Smooth muscle cell (in vitro differentiated cells): ENCODE data around the gene SRMS. TPM values are rescaled to one million over a fixed set of nuclear protein-coding genes. Genes with fewer than 3 reads are reported as not detected.

Source experiments
- DNase-seq: peaks from one replicate; lab custom pipeline; 2025; ENCODE audit not compliant: unreplicated experiment; lab: John Stamatoyannopoulos, UW
- H2AFZ ChIP-seq: fragments of 200-600 bp; sonication (generic); 2 replicates; pipeline ENCODE4 v1.6.0; 2016; ENCODE audit warnings: antibody characterized with exemption, low read depth, mild to moderate bottlenecking
- H3F3A ChIP-seq: fragments of 200-600 bp; sonication (generic); 2 replicates; pipeline ENCODE4 v1.6.0; 2017; ENCODE audit warnings: antibody characterized with exemption, low read depth
- H3K27ac ChIP-seq: fragments of 200-600 bp; sonication (generic); 2 replicates; pipeline ENCODE4 v1.5.1; 2016; ENCODE audit warnings: low read depth, mild to moderate bottlenecking
- H3K27me3 ChIP-seq: fragments of 200-600 bp; sonication (generic); 2 replicates; pipeline ENCODE4 v1.6.1; 2016; ENCODE audit warnings: low read depth, mild to moderate bottlenecking
- H3K36me3 ChIP-seq: fragments of 200-600 bp; sonication (generic); 2 replicates; pipeline ENCODE4 v1.5.1; 2016; ENCODE audit warnings: low read depth
- H3K4me1 ChIP-seq: fragments of 200-600 bp; sonication (generic); 2 replicates; pipeline ENCODE4 v1.5.1; 2016; ENCODE audit warnings: low read depth
- H3K4me2 ChIP-seq: fragments of 200-600 bp; sonication (generic); 2 replicates; pipeline ENCODE4 v1.6.0; 2016; ENCODE audit warnings: mild to moderate bottlenecking
- H3K4me3 ChIP-seq: fragments of 200-600 bp; sonication (generic); 2 replicates; pipeline ENCODE4 v1.5.1; 2016; ENCODE audit warnings: mild to moderate bottlenecking
- H3K79me2 ChIP-seq: fragments of 200-600 bp; sonication (generic); 2 replicates; pipeline ENCODE4 v1.6.0; 2016; ENCODE audit warnings: low read depth, mild to moderate bottlenecking
- H3K9ac ChIP-seq: fragments of 200-600 bp; sonication (generic); 2 replicates; pipeline ENCODE4 v1.6.0; 2016; ENCODE audit warnings: low read depth
- H3K9me3 ChIP-seq: fragments of 200-600 bp; sonication (generic); replicated peaks from 2 replicates; pipeline ENCODE4 v1.5.1; 2016; ENCODE audit warnings: low read depth
- H4K20me1 ChIP-seq: fragments of 200-600 bp; sonication (generic); 2 replicates; pipeline ENCODE4 v1.6.0; 2016; ENCODE audit warnings: low read depth
- WGBS: methylation state at CpG from one replicate; pipeline ENCODE4 v1.1.7; 2016; ENCODE audit warnings: low lambda C conversion rate; 5-methylcytosine and 5-hydroxymethylcytosine counted together
- polyA plus RNA-seq: library from polyadenylated mRNA; unstranded; fragments of >200 nt; fragmentation: Nextera tagmentation; extraction: Ambion mirVana; gene quantifications from 2 replicates; pipeline ENCODE4 v1.2.1, GENCODE V29; 2016
- total RNA-seq: library from RNA; depleted of rRNA; stranded (reverse); fragments of >200 nt; gene quantifications from 2 replicates; pipeline ENCODE4 v1.2.3, GENCODE V29; 2014
- TF ChIP-seq, protein P1 (sequence below): fragments of 200-600 bp; sonication (generic); IDR thresholded peaks from 2 replicates; pipeline ENCODE4 v1.5.1; 2017; ENCODE audit warnings: borderline replicate concordance, mild to moderate bottlenecking, antibody characterized with exemption; ENCODE audit not compliant: insufficient read depth, poor library complexity, severe bottlenecking

Gene SRMS
- total and polyA plus RNA-seq, 2 experiments from 2014 or later = not detected

- no peak overlapping the region for H3K4me3 ChIP-seq
- H3K36me3 ChIP-seq = no peaks in the 10 kb centered on the region
- WGBS = 98% methylated on average over 55 of the region's 55 CpGs
- H3K27ac ChIP-seq = no peak overlapping the region
- no peak overlapping the region for H3K9ac ChIP-seq
- H4K20me1 ChIP-seq = no peaks in the 10 kb centered on the region
- H3K4me2 ChIP-seq = no peak overlapping the region
- no peak for DNase-seq
- no peaks in the 10 kb centered on the region for H3F3A ChIP-seq
- H3K27me3 ChIP-seq = no peaks in the 10 kb centered on the region
- no peaks in the 10 kb centered on the region for H3K9me3 ChIP-seq
- no peaks in the 10 kb centered on the region for H3K4me1 ChIP-seq
- no peaks in the 10 kb centered on the region for H3K79me2 ChIP-seq
- TF ChIP-seq, protein P1, sequence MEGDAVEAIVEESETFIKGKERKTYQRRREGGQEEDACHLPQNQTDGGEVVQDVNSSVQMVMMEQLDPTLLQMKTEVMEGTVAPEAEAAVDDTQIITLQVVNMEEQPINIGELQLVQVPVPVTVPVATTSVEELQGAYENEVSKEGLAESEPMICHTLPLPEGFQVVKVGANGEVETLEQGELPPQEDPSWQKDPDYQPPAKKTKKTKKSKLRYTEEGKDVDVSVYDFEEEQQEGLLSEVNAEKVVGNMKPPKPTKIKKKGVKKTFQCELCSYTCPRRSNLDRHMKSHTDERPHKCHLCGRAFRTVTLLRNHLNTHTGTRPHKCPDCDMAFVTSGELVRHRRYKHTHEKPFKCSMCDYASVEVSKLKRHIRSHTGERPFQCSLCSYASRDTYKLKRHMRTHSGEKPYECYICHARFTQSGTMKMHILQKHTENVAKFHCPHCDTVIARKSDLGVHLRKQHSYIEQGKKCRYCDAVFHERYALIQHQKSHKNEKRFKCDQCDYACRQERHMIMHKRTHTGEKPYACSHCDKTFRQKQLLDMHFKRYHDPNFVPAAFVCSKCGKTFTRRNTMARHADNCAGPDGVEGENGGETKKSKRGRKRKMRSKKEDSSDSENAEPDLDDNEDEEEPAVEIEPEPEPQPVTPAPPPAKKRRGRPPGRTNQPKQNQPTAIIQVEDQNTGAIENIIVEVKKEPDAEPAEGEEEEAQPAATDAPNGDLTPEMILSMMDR = no peak
- H2AFZ ChIP-seq = no peak overlapping the region
These were observed 15.8 kb upstream of the SRMS start for GRCh38 chr20:63563225-63563935.

- Histone ChIP-seq H3K27ac (no peak overlapping the region), H3K4me3 (no peak overlapping the region), H3K4me1 (no peaks in the 10 kb centered on the region), H3K36me3 (no peaks in the 10 kb centered on the region), H3K4me2 (no peak overlapping the region), H3K9me3 (no peaks in the 10 kb centered on the region), H3K79me2 (no peaks in the 10 kb centered on the region), H3K9ac (no peak overlapping the region), H3K27me3 (no peaks in the 10 kb centered on the region), H3F3A (no peaks in the 10 kb centered on the region), H4K20me1 (no peaks in the 10 kb centered on the region), H2AFZ (no peak overlapping the region)
- TF ChIP-seq, protein P1 = no peak
- no peak for DNase-seq
- WGBS = 97% methylated on average over 44 of the region's 54 CpGs
These were observed 15.1 kb upstream of the SRMS start for GRCh38 chr20:63562461-63563224.

- H3K9me3 ChIP-seq = no peaks in the 10 kb centered on the region
- no peak overlapping the region for H3K4me3 ChIP-seq
- H3F3A ChIP-seq = no peaks in the 10 kb centered on the region
- 96% methylated on average over 34 of the region's 36 CpGs for WGBS
- no peaks in the 10 kb centered on the region for H4K20me1 ChIP-seq
- H3K36me3 ChIP-seq = no peaks in the 10 kb centered on the region
- H3K9ac ChIP-seq = no peak overlapping the region
- DNase-seq = no peak
- H3K27ac ChIP-seq = no peak overlapping the region
- no peaks in the 10 kb centered on the region for H3K79me2 ChIP-seq
- H2AFZ ChIP-seq = no peak overlapping the region
- no peak overlapping the region for H3K4me2 ChIP-seq
- H3K27me3 ChIP-seq = no peaks in the 10 kb centered on the region
- TF ChIP-seq, protein P1 = no peak
- no peaks in the 10 kb centered on the region for H3K4me1 ChIP-seq
These were observed 14.3 kb upstream of the SRMS start for GRCh38 chr20:63561624-63562396.
